ENCODE data around the gene SDK1. TPM values are rescaled to one million over a fixed set of nuclear protein-coding genes. Genes with fewer than 3 reads are reported as not detected.
"Not testable (repeated sequence)": the region's sequence is repeated elsewhere in the genome, so short reads cannot be mapped to it uniquely, and the experiment has no call there.

Gene SDK1
- total RNA-seq, 1 donor from 2014 or later: 2.2 TPM

- intact Hi-C loops (cut with DNase I): no loop called here
- no peak for ATAC-seq (ENCODE audit: poor library complexity)
- DNase-seq: no peak
These were observed 937.8 kb downstream of the SDK1 start for GRCh38 chr7:4238861-4239260.

- no peak for DNase-seq
- no peak for ATAC-seq (ENCODE audit: poor library complexity)
- intact Hi-C loops (cut with DNase I): no loop called here
These were observed 939.0 kb downstream of the SDK1 start for GRCh38 chr7:4240042-4240441.

- intact Hi-C loops (cut with DNase I): no loop called here
- DNase-seq: no peak
- no peak for ATAC-seq (ENCODE audit: poor library complexity)
These were observed 939.7 kb downstream of the SDK1 start for GRCh38 chr7:4240520-4241303.

GRCh38 chr7:4241304-4241612, 940.2 kb downstream of the SDK1 start:
- DNase-seq (no peak), ATAC-seq (ENCODE audit: poor library complexity) (no peak)
- intact Hi-C loops (cut with DNase I): no loop called here

GRCh38 chr7:4241791-4242190, 940.7 kb downstream of the SDK1 start:
- ATAC-seq (ENCODE audit: poor library complexity) (no peak), DNase-seq (no peak)
- intact Hi-C loops (cut with DNase I): no loop called here

- intact Hi-C loops (cut with DNase I): no loop called here
- DNase-seq (no peak), ATAC-seq (ENCODE audit: poor library complexity) (no peak)
These were observed 941.7 kb downstream of the SDK1 start for GRCh38 chr7:4242706-4243105.

- intact Hi-C loops (cut with DNase I): no loop called here
- ATAC-seq (ENCODE audit: poor library complexity) (no peak), DNase-seq (no peak)
These were observed 943.0 kb downstream of the SDK1 start for GRCh38 chr7:4244041-4244440.

- ATAC-seq (ENCODE audit: poor library complexity): no peak
- intact Hi-C loops (cut with DNase I): no loop called here
- DNase-seq: no peak
These were observed 943.6 kb downstream of the SDK1 start for GRCh38 chr7:4244635-4245034.

- ATAC-seq (ENCODE audit: poor library complexity) (no peak), DNase-seq (no peak)
- intact Hi-C loops (cut with DNase I): no loop called here
These were observed 944.2 kb downstream of the SDK1 start for GRCh38 chr7:4245135-4245865.

- ATAC-seq (ENCODE audit: poor library complexity) (no peak), DNase-seq (no peak)
- intact Hi-C loops (cut with DNase I): no loop called here
These were observed 944.9 kb downstream of the SDK1 start for GRCh38 chr7:4245866-4246470.

- intact Hi-C loops (cut with DNase I): no loop called here
- DNase-seq: no peak
- no peak for ATAC-seq (ENCODE audit: poor library complexity)
These were observed 945.5 kb downstream of the SDK1 start for GRCh38 chr7:4246536-4246935.

GRCh38 chr7:4247106-4247876, 946.2 kb downstream of the SDK1 start:
- no peak for DNase-seq
- intact Hi-C loops (cut with DNase I): no loop called here
- ATAC-seq (ENCODE audit: poor library complexity): no peak

GRCh38 chr7:4248295-4248694, 947.2 kb downstream of the SDK1 start:
- ATAC-seq (ENCODE audit: poor library complexity) (no peak), DNase-seq (no peak)
- intact Hi-C loops (cut with DNase I): no loop called here

- DNase-seq (no peak), ATAC-seq (ENCODE audit: poor library complexity) (no peak)
- intact Hi-C loops (cut with DNase I): no loop called here
These were observed 948.2 kb downstream of the SDK1 start for GRCh38 chr7:4249241-4249640.

- ATAC-seq (ENCODE audit: poor library complexity) (no peak), DNase-seq (no peak)
- intact Hi-C loops (cut with DNase I): no loop called here
These were observed 954.3 kb downstream of the SDK1 start for GRCh38 chr7:4255336-4255735.

GRCh38 chr7:4256286-4256685, 955.2 kb downstream of the SDK1 start:
- intact Hi-C loops (cut with DNase I): no loop called here
- DNase-seq: no peak
- ATAC-seq (ENCODE audit: poor library complexity): no peak

GRCh38 chr7:4257146-4258111, 956.4 kb downstream of the SDK1 start:
- no peak for DNase-seq
- ATAC-seq (ENCODE audit: poor library complexity): no peak
- intact Hi-C loops (cut with DNase I): no loop called here

- DNase-seq; ATAC-seq (ENCODE audit: poor library complexity); intact Hi-C loops (cut with DNase I): not testable (repeated sequence)
These were observed 959.1 kb downstream of the SDK1 start for GRCh38 chr7:4260116-4260515.

Measured in Right ventricle myocardium superior (tissue), 1 donor.